Measurements from ENCODE around the gene B9D1.

The B9D1 gene

GRCh38 chr17:19362277-19363113 lies at the start of gene B9D1:
TSS of gene B9D1 (minus strand) at chr17:19362723. CDS start at chr17:19362569, 154 bp downstream.
- peak; percentile 85 for DNase-seq

- no peak for DNase-seq
Measured at GRCh38 chr17:19411631-19412030, 49.1 kb upstream of the B9D1 start.

GRCh38 chr17:19410875-19411620 lies 48.5 kb upstream of the B9D1 start, which contains the start of gene RNF112:
TSS of gene RNF112 (plus strand) at chr17:19411232. CDS start at chr17:19411409, 177 bp downstream.
- peak; percentile 13 for DNase-seq

GRCh38 chr17:19410091-19410490 lies 47.6 kb upstream of the B9D1 start:
- DNase-seq: no peak

- no peak for DNase-seq
Measured at GRCh38 chr17:19409509-19409908, 47.0 kb upstream of the B9D1 start.

- DNase-seq: no peak
Measured at GRCh38 chr17:19409066-19409465, 46.5 kb upstream of the B9D1 start.

GRCh38 chr17:19408346-19408710 lies 45.8 kb upstream of the B9D1 start:
- DNase-seq: no peak

GRCh38 chr17:19407601-19408345 lies 45.2 kb upstream of the B9D1 start:
- no peak for DNase-seq

GRCh38 chr17:19405114-19405513 lies 42.6 kb upstream of the B9D1 start:
- no peak for DNase-seq

- no peak for DNase-seq
Measured at GRCh38 chr17:19404264-19404663, 41.7 kb upstream of the B9D1 start.

GRCh38 chr17:19403021-19403420 lies 40.5 kb upstream of the B9D1 start:
- DNase-seq: no peak

GRCh38 chr17:19402171-19402570 lies 39.6 kb upstream of the B9D1 start:
- DNase-seq: no peak

GRCh38 chr17:19401321-19402010 lies 38.9 kb upstream of the B9D1 start:
- no peak for DNase-seq

GRCh38 chr17:19399750-19400450 lies 37.4 kb upstream of the B9D1 start:
- DNase-seq: no peak

- no peak for DNase-seq
Measured at GRCh38 chr17:19398301-19399181, 36.0 kb upstream of the B9D1 start.

- no peak for DNase-seq
Measured at GRCh38 chr17:19397556-19398041, 35.1 kb upstream of the B9D1 start.

- DNase-seq: no peak
Measured at GRCh38 chr17:19392303-19392702, 29.8 kb upstream of the B9D1 start.

- no peak for DNase-seq
Measured at GRCh38 chr17:19391432-19391831, 28.9 kb upstream of the B9D1 start.

- no peak for DNase-seq
Measured at GRCh38 chr17:19390951-19391350, 28.4 kb upstream of the B9D1 start.

All from NCI-H2227 treated with DMSO at 0.1 percent for 48 hours (cell line).